HG03039 (cell line): Measurements from ENCODE around the gene ZFHX3.

Source experiments
- ATAC-seq: cut with Tn5 transposase; IDR thresholded peaks from one replicate; pipeline ENCODE4 v1.9.1; 2021; ENCODE audit warnings: mild to moderate bottlenecking, moderate library complexity; ENCODE audit not compliant: unreplicated experiment

The ZFHX3 gene

GRCh38 chr16:73040735-73041402 lies 7.1 kb downstream of the ZFHX3 start:
- no peak for ATAC-seq

DNA sequence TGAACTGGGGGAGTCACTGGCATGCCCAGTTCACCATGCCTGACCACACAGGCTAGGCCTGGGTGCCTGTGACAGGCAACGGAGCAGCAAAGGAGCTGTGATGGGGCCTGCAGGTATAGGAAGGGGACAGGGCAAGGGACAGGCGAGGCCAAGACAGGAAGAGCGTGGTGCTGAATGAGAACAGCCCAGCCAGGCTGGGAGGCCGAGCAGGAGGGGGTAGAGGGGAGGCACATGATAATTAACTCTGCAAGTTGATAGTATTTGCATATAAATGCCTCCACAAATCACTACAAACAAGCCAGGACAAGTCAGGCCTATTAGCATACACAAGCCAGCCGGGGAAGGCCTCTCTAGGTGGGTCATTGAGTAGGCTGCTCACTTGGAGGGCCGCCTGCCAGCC lies 7.8 kb downstream of the ZFHX3 start:
- ATAC-seq = no peak

- no peak for ATAC-seq
Measured at GRCh38 chr16:73037845-73038570, 9.9 kb downstream of the ZFHX3 start.

- ATAC-seq = no peak
Measured at GRCh38 chr16:73037331-73037745, 10.6 kb downstream of the ZFHX3 start.

- peak; percentile 65 for ATAC-seq
Measured at GRCh38 chr16:73036074-73036826, 11.7 kb downstream of the ZFHX3 start.

DNA sequence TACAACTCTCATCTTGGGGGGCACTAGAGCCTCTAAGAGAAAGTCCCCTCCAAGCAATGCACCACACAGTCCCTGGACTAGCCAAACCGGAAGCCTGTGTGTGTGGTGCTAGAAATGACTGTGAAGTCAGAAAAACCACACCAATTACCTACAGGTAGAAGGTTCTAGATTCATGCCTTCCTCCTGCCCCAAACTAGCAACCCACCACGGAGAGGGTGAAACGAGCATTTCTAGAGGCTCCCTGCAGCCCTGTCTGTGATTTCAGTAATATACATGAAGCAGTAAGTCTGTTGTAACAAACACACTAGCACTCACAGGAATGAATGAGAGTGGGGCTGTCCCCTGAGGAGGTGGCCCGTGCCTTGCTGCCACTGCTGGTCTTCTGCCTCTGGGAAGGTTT lies 13.6 kb downstream of the ZFHX3 start:
- ATAC-seq = no peak

GRCh38 chr16:73033271-73033998 lies 14.5 kb downstream of the ZFHX3 start:
- ATAC-seq = no peak

- no peak for ATAC-seq
Measured at GRCh38 chr16:73032541-73033270, 15.2 kb downstream of the ZFHX3 start.

GRCh38 chr16:73031984-73032383 lies 15.9 kb downstream of the ZFHX3 start:
- ATAC-seq = no peak

DNA sequence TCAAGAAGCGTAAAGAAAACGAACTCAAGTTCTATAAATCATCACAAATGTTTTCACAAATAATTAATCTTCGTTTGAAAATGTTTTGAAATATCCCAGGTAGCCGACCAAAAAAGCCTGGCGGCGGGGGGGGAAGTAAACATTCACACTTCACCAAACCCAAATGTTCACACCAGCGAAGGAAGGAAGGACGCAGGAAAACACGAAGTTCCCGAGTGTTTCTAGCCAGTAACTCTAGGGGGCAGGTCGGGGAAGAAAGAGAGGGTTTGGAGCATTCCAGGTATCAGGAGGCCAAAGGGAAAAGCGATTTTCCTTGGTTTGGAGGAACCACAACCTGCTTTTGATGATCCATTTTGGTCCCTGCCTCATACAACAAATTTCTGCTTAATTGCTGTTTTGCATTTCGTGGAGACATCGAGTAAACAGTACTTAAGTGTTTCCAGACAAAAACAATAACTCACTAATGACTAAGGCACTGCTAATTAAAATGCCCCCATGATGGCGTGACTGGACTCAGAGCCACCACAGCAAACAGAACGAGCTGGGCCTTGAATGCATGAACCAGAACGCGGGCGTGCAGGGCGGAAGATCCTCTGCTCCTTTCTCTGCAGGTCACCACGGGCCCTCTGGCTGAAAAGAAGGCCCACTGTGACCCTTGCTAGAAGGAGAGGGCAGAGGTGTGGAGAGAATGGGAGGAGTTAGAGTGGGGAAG lies 16.6 kb downstream of the ZFHX3 start:
- ATAC-seq = no peak

DNA sequence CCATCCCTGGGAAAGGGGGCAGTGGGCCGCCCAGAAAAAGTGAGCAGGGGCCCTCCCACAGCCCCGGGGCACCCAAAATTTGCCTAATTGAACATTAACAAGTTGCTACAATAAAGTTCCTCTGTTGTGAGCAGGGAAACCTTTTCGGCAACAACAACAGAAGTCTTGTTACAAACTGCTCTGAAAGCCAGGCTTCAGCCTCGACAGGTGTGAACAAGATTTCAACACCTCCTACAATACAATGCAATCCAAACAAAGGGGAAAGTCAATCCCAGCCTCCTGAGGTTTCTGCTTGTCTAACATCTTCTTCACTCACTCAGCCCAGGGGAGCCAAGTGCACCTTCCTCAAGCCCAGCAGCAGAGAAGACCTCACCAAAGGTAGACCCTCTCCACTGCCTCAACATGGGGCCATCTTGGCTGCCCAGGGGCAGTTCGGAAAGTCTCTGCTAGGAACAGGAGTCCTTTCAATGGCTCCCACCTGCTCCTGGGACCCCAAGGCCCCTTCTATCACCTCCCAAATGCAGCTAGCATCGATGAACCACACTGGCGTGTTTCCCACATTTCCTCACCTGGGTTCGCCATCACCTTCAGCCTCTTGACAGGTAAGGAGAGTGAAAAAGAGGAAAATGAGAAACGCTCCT lies 19.1 kb downstream of the ZFHX3 start:
- no peak for ATAC-seq

GRCh38 chr16:73028263-73028662 lies 19.7 kb downstream of the ZFHX3 start:
- no peak for ATAC-seq

GRCh38 chr16:73027685-73028111 lies 20.2 kb downstream of the ZFHX3 start:
- no peak for ATAC-seq

- ATAC-seq = no peak
Measured at GRCh38 chr16:73026754-73027684, 20.9 kb downstream of the ZFHX3 start.

DNA sequence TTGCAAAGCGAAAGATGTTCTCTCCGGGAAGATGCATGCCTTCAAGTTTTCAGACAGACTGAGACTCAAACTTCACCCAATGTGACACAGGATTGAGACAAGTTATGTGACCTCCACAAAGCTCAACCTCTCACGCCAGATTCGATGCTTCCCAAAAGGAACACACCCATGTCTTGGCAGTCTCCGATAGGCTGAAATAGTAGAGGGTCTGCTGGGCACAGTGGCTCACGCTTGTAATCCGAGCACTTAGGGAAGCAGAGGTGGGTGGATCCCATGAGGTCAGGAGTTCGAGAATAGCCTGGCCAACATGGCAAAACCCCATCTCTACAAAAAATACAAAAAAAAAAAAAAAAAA lies 22.1 kb downstream of the ZFHX3 start:
- no peak for ATAC-seq

- no peak for ATAC-seq
Measured at GRCh38 chr16:73025151-73025855, 22.6 kb downstream of the ZFHX3 start.

- ATAC-seq = no peak
Measured at GRCh38 chr16:73024571-73025105, 23.3 kb downstream of the ZFHX3 start.
